GM19468 (cell line): ENCODE data around the gene CCN6.

Source experiments
- ATAC-seq: cut with Tn5 transposase; IDR thresholded peaks from one replicate; pipeline ENCODE4 v1.9.1; 2021; ENCODE audit warnings: mild to moderate bottlenecking, moderate library complexity, moderate number of reproducible peaks; ENCODE audit not compliant: unreplicated experiment; ENCODE audit errors: extremely low read depth

Gene CCN6

GRCh38 chr6:112109262-112109661, 55.4 kb downstream of the CCN6 start:
- ATAC-seq: no peak

GRCh38 chr6:112113431-112113830, 59.5 kb downstream of the CCN6 start:
- no peak for ATAC-seq

DNA sequence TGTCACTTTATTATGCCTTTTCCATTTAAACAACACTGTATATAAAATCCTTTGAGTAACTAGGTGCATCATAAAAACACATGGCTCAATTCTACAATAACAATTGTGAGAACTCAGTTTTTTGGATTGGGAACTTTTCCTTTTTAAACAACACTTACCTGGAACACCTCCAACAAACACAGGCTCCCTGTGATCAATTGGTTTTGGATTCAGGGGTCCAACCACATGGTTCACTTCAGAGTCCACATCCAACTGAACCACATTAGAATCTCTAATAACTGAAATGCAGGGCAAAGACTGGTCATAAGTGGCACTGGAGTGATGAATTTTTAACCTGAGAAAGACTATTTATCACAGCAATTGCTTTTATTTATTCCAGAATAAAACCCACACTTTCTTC, 60.0 kb downstream of the CCN6 start:
- no peak for ATAC-seq

DNA sequence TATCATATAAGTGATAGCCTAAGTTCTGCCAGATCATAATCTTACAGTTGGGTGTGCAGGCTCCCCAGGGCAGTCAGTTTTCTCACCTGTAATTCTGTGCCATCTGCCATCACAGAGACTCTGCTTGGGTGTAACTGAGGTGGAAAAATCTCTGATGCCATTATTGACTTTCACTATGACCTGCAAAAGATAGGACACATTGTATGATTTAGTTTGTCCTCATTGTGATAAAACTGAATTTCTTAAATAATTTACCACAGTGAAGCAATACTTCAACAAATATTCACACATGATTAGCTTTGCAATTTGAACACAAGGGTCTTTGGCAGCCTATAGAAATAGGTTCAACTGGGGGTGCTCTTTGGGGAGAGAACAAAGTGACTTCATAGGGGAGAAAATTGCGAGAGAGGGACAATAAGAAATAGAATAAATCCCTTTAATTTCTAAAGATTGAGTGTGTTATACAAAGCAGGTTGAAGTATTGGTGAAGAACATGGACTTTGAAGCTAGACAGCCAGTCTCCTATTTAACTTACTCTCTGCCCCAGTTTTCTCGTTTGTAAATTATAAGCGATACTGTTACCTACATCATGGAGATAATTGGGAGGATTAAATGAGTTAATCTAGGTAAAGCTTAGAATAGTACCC, 60.8 kb downstream of the CCN6 start:
- no peak for ATAC-seq

DNA sequence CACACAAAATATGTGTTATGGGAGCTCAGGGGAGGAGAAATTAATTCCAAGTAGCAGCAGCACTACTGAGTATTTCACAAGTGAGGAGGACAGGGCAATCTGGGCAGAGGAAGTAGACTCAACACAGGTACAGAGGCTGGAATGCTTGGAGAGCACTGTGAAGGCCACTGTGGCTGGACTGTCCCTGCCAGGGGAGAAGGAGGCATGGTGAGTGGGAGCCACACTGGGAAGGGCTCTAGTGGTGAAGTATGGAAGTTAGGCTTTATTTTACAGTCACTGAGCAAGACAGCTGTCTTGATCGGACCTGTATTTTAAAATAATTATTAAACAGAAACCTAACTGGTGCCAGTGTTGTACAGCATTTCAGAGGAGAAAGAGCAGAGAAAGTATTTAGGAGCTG, 62.3 kb downstream of the CCN6 start:
- ATAC-seq: no peak

- ATAC-seq: no peak
These were observed 63.6 kb downstream of the CCN6 start for GRCh38 chr6:112117554-112117953.

DNA sequence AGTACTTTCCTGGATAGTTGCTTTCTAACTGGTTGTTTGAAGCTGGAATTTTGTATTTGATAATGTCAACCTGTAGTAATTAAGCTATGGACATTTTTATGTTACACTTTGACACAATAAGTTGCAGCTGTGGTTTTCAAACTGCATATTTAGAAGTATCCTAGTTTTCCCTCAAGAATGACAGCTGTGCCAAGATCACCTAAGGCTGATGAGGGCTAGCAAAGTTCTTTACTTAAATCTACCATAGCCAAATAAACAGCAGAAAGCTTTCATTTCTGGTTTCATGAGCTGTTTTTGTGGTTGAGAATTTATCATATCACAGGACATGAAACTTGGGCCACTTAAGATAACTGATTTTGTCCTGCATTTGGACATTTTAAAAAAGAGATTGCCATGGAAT, 64.1 kb downstream of the CCN6 start:
- ATAC-seq: no peak
